ENCODE results near the gene ZNF823.

The ZNF823 gene

DNA sequence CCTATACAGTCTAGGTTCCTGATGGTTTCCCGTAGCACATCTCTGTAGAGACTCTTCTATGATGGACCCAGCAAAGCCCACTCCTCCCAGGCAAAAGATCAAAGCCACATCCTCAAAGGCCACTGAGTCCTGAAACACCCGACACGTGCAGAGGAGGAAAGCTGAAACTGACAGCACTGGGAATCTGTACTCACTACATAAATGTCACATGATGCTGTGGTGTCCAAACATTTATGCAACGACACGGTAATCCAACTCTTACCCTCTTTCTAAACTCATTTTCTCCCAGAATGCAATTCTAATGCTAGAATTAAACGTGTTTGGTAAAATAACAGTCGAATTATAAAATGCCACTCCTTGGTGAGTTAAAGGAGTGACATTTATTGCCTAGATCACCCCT lies 21.1 kb upstream of the ZNF823 start:
- Histone ChIP-seq H2AFZ (ENCODE audit: low read depth, low read length) (no peak overlapping the region), H3K27me3 (ENCODE audit: low read depth, low read length) (no peaks in the 10 kb centered on the region), H3K4me1 (ENCODE audit: low read length) (no peaks in the 10 kb centered on the region), H3K9me3 (ENCODE audit: insufficient read depth, low read length) (peaks cover 14% of the 10 kb centered on the region), H3K4me2 (ENCODE audit: low read length) (no peak overlapping the region), H3K36me3 (replicated peaks; ENCODE audit: low read depth, low read length) (no peaks in the 10 kb centered on the region), H4K20me1 (ENCODE audit: insufficient read depth, low read length) (no peaks in the 10 kb centered on the region), H3K27ac (ENCODE audit: low read length) (no peak overlapping the region), H3K4me3 (ENCODE audit: low read length) (no peak overlapping the region), H3K79me2 (ENCODE audit: low read length) (no peaks in the 10 kb centered on the region), H3K9ac (ENCODE audit: low read length) (no peak overlapping the region)
- TF ChIP-seq EZH2phosphoT487 (IDR thresholded peaks at IDR 0.05; ENCODE audit: low read depth), result no peak
- TF ChIP-seq, protein P1, sequence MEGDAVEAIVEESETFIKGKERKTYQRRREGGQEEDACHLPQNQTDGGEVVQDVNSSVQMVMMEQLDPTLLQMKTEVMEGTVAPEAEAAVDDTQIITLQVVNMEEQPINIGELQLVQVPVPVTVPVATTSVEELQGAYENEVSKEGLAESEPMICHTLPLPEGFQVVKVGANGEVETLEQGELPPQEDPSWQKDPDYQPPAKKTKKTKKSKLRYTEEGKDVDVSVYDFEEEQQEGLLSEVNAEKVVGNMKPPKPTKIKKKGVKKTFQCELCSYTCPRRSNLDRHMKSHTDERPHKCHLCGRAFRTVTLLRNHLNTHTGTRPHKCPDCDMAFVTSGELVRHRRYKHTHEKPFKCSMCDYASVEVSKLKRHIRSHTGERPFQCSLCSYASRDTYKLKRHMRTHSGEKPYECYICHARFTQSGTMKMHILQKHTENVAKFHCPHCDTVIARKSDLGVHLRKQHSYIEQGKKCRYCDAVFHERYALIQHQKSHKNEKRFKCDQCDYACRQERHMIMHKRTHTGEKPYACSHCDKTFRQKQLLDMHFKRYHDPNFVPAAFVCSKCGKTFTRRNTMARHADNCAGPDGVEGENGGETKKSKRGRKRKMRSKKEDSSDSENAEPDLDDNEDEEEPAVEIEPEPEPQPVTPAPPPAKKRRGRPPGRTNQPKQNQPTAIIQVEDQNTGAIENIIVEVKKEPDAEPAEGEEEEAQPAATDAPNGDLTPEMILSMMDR (IDR thresholded peaks at IDR 0.05; ENCODE audit: low read depth, low read length), result no peak

GRCh38 chr19:11756965-11757364 lies 18.2 kb upstream of the ZNF823 start:
- no peaks in the 10 kb centered on the region for H3K79me2 ChIP-seq (ENCODE audit: low read length)
- no peaks in the 10 kb centered on the region for H3K4me1 ChIP-seq (ENCODE audit: low read length)
- H3K9ac ChIP-seq (ENCODE audit: low read length), result no peak overlapping the region
- no peak overlapping the region for H3K27ac ChIP-seq (ENCODE audit: low read length)
- H4K20me1 ChIP-seq (ENCODE audit: insufficient read depth, low read length), result no peaks in the 10 kb centered on the region
- no peaks in the 10 kb centered on the region for H3K36me3 ChIP-seq (replicated peaks; ENCODE audit: low read depth, low read length)
- H3K27me3 ChIP-seq (ENCODE audit: low read depth, low read length), result no peaks in the 10 kb centered on the region
- H3K4me2 ChIP-seq (ENCODE audit: low read length), result no peak overlapping the region
- no peak overlapping the region for H3K4me3 ChIP-seq (ENCODE audit: low read length)
- no peak for TF ChIP-seq EZH2phosphoT487 (IDR thresholded peaks at IDR 0.05; ENCODE audit: low read depth)
- TF ChIP-seq, protein P1 (IDR thresholded peaks at IDR 0.05; ENCODE audit: low read depth, low read length), result no peak
- peaks cover 14% of the 10 kb centered on the region; the same call in 1 of the 2 replicates for H3K9me3 ChIP-seq (ENCODE audit: insufficient read depth, low read length)
- H2AFZ ChIP-seq (ENCODE audit: low read depth, low read length), result no peak overlapping the region

GRCh38 chr19:11754663-11755062 lies 15.9 kb upstream of the ZNF823 start:
- Histone ChIP-seq H3K27me3 (ENCODE audit: low read depth, low read length) (no peaks in the 10 kb centered on the region), H2AFZ (ENCODE audit: low read depth, low read length) (no peak overlapping the region), H3K9me3 (ENCODE audit: insufficient read depth, low read length) (peaks cover 17% of the 10 kb centered on the region; the same call in 1 of the 2 replicates), H3K4me2 (ENCODE audit: low read length) (no peak overlapping the region), H3K9ac (ENCODE audit: low read length) (no peak overlapping the region), H3K36me3 (replicated peaks; ENCODE audit: low read depth, low read length) (no peaks in the 10 kb centered on the region), H3K27ac (ENCODE audit: low read length) (no peak overlapping the region), H4K20me1 (ENCODE audit: insufficient read depth, low read length) (no peaks in the 10 kb centered on the region), H3K79me2 (ENCODE audit: low read length) (no peaks in the 10 kb centered on the region), H3K4me1 (ENCODE audit: low read length) (no peaks in the 10 kb centered on the region), H3K4me3 (ENCODE audit: low read length) (no peak overlapping the region)
- TF ChIP-seq, protein P1 (IDR thresholded peaks at IDR 0.05; ENCODE audit: low read depth, low read length), result no peak
- no peak for TF ChIP-seq EZH2phosphoT487 (IDR thresholded peaks at IDR 0.05; ENCODE audit: low read depth)

GRCh38 chr19:11752244-11752736 lies 13.5 kb upstream of the ZNF823 start:
- H2AFZ ChIP-seq (ENCODE audit: low read depth, low read length), result no peak overlapping the region
- no peak overlapping the region for H3K4me2 ChIP-seq (ENCODE audit: low read length)
- H3K9ac ChIP-seq (ENCODE audit: low read length), result no peak overlapping the region
- no peak overlapping the region for H3K27ac ChIP-seq (ENCODE audit: low read length)
- H3K4me1 ChIP-seq (ENCODE audit: low read length), result no peaks in the 10 kb centered on the region
- no peaks in the 10 kb centered on the region for H3K79me2 ChIP-seq (ENCODE audit: low read length)
- H3K27me3 ChIP-seq (ENCODE audit: low read depth, low read length), result no peaks in the 10 kb centered on the region
- H4K20me1 ChIP-seq (ENCODE audit: insufficient read depth, low read length), result no peaks in the 10 kb centered on the region
- peaks cover 27% of the 10 kb centered on the region; the same call in 1 of the 2 replicates for H3K9me3 ChIP-seq (ENCODE audit: insufficient read depth, low read length)
- no peak overlapping the region for H3K4me3 ChIP-seq (ENCODE audit: low read length)
- H3K36me3 ChIP-seq (replicated peaks; ENCODE audit: low read depth, low read length), result no peaks in the 10 kb centered on the region
- TF ChIP-seq EZH2phosphoT487 (IDR thresholded peaks at IDR 0.05; ENCODE audit: low read depth), result no peak
- TF ChIP-seq, protein P1 (IDR thresholded peaks at IDR 0.05; ENCODE audit: low read depth, low read length), result no peak

Measured in OCI-LY3 (cell line).